G401.6 (cell line): ENCODE results near the gene UQCRH.
"Not testable (repeated sequence)": the region's sequence is repeated elsewhere in the genome, so short reads cannot be mapped to it uniquely, and the experiment has no call there.

Experiments used
- FAIRE-seq: peaks from 2 replicates; lab custom pipeline; 2012; peaks lifted over from hg19 to GRCh38; lab: Jason Lieb, UNC

UQCRH gene

DNA sequence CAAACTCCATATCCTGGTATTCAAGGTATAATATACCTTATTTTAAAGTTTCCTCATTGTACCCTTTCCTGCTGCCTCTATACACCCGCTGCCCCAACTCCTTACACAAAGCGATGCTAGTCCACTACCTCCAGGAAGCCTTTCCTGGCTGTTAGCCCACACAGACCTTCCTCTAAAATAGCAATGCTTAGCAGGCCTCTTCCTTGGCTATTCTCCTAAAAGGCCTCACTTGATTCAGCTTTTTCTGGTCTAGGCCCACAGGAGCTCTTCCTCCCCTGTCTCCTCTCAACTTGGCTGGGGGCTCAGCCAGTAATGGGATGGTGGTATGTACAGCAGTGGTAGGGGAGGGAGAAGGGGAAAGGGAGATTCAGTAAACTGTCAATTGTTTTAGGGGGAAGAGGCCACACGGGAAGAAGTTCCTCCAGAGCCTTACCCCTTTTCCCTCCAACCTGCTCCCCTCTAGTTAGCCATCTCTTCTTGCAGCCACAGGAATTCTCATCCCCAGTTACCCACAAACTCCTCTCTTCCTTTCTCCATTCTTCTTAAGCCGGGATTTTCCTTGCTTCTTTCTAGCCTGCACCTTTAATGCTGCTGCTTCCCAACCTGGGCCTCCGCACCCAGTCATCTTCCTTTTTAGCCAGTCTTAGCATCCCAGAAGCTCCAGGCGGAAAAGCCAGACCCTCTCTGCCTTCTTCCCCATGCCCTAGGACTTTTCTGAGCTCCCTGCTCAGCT, 2.7 kb upstream of the UQCRH start:
- FAIRE-seq = no peak

DNA sequence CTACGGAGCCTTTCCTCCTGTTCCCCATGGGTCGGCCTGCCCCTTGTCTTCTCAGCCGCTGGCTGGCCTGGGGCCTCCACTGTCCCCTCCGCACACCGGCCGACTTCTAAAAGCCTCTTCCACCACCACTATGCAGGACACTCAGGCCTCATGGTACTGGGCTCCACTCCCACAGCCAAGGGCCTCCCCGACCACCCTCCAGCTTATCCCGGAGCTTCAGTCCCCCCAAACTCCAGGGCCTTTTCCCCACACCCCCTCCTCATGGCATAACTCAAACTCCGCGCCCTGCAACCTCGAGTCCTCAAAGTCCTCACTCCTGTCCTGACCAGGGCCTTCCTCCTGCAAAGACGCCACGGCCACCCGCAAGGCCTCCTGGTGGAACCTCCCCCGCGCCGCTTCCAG, 2.1 kb upstream of the UQCRH start:
- FAIRE-seq = no peak

DNA sequence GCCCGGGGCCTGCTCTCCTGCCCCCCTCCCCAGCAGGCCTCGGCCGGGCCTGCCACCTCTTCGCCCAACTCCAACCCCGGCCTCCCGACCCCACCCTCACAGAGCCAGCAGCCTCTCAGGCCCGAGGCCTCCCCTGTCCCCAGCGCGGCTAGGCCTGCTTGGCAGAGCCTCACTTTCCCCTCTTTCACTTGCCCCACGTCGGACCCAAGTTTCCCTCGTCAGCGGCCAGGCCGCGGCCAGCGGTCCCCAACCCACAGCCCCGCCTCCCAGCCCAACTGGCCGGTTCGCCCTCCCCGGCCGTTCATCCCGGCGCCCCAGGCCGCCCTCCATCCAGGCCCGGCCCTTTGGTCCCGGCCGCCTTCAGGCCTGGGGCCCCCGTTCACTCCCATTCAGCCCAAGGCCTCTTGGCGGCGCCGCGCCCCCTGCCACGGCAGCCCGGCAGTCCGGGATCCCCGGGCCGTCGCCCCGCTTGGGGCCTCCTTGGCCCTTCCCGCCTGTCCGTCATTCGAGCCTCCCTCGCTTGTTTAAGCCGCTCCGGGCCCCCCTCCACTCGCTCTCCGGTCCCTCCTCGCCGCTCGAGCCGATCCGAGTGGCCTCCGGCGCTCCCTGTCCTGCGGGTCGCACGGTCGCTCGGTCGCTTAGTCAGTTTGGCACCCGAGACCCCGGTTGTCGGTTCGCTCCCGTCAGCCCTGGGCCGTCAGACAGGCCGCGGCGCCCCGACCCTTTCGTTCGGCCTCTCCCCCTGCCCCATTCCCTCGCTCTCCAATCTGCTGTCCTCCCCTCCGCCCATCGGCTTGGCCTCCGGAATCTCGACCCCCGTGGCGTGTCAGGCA, 1.5 kb upstream of the UQCRH start:
- FAIRE-seq = no peak

DNA sequence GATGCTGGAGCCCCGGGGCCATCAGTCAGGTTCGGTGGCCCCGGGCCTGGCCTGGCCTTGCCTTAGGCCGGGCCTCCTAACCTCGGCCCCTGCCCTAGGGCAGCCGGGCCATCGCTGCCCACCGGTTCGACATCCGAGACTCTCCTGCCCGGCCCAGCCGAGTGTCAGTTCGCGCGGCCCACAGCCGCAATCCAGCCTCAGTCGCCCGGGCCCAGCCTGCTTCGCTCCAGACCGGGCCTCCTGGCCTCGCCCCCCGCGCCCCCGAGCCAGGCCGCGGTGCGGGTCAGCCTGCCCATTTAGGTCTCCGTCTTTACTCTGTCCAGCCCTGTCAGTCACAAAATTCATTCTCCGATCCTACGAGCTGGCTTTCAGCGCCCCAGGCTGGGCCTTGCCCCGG, 859 bp upstream of the UQCRH start:
- no peak for FAIRE-seq

DNA sequence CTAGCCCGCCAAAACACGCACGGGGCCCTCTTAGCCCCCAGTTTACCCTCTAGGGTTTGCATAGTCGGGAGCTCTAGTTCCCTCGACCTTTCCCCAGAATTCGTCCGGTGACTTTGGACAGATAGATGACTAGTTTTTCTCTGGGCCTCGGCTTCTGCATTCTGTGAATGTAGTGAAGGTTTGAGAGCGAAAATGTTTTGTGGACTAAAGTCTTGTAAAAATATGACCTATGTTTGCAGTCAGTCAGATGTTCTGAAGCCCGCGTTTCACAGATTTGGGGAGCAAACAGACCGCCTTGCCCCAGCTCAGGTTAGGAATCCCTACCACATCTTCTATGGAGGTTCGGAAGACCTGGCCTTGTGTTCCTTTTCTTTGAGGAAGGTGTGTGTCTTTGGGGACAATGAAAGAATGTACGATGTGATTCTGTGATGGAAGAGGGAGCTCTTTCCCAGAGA, 401 bp downstream of the UQCRH start:
- FAIRE-seq = no peak

DNA sequence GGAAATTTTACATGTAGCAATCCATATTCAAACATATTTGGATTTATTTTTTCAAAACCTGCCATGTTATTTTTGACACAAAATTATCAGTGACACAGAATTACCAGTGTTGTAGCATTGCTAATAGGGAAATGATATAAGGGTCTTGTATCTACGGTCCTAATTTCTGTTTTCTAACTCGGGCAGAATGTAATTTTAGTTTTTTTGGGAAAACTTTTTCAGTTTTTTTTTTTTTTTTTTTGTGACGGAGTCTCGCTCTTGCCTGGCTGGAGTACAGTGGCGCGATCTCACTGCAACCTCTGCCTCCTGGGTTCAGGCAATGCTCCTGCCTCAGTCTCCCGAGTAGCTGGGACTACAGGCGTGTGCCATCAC, 2.6 kb downstream of the UQCRH start:
- FAIRE-seq = no peak

DNA sequence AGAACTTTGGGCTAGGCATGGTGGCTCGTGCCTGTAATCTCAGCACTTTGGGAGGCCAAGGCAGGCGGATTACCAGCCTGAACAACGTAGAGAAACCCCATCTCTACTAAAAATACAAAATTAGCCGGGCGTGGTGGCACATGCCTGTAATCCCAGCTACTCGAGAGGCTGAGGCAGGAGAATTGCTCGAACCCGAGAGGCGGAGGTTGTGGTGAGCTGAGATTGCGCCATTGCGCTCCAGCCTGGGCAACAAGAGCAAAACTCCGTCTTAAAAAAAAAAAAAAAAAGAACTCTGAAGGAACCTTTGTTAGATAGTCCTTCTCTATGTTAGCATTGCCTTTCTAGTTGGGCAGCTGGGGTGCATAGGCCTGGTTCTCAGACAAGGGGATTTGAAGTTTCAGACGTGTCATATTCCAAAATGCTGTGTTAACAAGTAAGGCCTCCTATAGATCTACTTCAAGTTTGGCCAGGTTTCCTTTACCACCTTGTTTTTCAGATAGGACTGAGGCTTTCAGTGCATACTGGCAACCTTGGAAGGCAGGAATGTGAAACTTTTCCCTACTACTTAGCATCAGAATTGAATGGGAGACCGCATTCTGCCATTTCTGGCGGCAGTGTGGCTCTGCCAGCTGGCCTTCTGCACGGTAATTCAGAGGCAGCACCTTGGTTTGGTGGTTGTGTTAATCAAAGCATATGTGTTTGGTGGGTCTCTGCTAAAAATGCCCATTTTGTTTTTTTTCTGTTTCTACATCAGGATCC, 6.1 kb downstream of the UQCRH start:
- no peak for FAIRE-seq

DNA sequence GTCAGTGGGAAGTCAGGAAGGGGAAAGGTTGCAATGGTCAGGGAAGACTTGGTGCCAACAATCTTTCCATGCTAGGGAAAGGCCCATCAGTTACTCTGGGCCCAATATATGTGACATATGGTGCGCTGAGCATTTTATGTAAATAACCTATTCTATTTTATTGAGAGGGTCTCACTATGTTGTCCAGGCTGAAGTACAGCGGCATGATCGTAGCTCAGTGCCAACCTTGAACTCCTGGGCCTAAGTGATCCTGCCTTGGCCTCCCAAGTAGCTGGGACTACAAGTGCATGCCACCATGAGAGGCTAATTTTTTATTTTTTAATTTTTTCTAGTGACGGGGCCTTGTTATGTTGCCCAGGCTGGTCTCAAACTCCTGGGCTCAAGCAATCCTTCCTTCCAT, 6.8 kb downstream of the UQCRH start:
- no peak for FAIRE-seq

DNA sequence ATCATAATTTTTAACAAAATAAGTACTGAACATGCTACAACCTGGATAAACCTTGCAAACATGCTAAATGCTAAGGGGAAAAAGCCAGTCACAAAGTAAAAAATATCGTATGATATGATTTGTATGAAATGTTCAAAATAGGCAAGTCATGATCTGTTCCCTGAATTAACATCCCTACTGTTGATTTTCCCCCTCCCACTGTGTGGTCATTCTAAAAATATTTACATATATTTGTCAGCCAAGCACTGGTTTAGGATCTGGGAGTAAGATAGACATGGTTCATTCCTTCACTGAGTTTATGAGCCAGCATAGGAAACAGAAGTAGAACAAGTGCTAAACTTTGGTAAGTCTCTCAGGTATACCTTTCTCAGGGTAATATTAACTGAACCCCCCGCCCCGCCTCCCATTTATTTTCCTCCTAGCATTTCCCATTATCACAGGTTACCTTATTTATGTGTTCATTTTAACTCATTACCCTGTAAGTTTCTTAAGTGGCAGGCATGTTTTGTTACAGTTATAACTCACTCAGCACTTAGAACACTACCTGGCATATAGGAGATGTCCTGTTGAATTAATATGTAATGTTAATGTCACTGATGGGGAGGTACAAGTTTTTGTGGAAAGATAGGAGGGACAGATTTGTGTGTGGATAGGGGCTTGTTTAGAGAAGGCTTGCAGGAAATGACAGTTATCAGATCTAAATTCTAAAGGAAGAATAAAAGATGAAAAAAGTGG, 12.3 kb downstream of the UQCRH start:
- no peak for FAIRE-seq

DNA sequence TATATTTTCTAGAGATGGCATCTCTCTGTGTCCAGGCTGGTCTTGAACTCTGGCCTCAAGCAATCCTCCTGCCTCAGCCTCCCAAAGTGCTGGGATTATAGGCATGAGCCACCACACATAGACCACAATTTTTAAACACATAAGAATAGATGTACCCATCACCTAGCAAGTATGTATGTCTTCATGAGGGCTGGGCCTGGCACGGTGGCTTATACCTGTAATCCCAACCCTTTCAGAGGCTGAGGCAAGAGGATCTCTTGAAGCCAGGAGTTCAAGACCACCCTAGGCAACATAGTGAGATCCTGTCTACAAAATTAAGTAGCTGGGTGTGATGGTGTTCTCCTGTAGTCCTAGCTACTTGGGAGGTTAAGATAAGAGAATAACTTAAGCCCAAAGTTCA, 13.8 kb downstream of the UQCRH start:
- FAIRE-seq = no peak

DNA sequence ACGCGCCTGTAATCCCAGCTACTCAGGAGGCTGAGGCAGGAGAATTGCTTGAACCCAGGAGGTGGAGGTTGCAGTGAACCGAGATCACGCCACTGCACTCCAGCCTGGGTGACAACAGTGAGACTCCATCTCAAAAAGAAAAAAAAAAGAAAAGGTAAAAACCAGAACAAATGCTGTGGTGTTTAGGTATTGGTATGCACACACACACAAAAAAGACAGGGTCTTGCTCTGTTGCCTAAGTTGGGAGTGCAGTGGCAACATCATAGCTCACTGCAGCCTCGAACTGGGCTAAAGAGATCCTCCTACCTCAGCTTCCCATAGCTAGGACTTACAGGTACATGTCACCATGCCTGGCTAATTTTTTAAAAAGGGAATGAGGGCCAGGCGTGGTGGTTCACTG, 15.8 kb downstream of the UQCRH start:
- FAIRE-seq = not testable (repeated sequence)

DNA sequence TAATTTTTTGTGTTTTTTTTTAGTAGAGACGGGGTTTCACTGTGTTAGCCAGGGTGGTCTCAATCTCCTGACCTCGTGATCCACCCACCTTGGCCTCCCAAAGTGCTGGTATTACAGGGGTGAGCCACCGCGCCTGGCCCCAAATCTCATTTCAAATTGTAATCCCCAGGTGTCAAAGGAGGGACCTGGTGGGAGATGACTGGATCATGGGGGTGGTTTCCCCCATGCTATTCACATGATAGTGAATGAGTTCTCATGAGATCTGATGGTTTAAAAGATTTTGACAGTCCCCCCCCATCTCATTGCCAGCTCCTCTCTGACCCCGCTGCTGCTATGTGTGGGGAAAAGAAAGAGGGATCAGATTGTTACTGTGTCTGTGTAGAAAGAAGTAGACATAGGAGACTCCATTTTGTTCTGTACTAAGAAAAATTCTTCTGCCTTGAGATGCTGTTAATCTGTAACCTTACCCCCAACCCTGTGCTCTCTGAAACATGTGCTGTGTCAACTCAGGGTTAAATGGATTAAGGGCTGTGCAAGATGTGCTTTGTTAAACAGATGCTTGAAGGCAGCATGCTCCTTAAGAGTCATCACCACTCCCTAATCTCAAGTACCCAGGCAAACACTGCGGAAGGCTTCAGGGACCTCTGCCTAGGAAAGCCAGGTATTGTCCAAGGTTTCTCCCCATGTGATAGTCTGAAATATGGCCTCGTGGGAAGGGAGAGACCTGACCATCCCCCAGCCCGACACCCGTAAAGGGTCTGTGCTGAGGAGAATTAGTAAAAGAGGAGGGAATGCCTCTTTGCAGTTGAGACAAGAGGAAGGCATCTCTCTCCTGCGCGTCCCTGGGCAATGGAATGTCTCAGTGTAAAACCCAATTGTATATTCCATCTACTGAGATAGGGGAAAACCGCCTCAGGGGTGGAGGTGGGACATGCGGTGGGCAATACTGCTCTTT, 16.7 kb downstream of the UQCRH start:
- not testable (repeated sequence) for FAIRE-seq

DNA sequence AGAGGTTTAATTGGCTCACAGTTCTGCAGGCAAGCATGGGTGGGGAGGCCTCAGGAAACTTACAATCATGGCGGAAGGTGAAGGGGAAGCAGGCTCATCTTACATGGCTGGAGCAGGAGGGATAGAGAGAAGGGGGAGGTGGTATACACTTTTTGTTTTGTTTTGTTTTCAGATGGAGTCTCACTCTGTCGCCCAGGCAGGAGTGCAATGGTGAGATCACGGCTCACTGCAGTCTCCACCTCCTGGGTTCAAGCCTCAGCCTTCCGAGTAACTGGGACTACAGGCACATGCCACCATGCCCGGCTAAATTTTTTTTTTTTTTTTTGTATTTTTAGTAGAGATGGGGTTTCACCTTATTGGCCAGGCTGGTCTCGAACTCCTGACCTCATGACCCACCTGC, 18.7 kb downstream of the UQCRH start:
- FAIRE-seq = not testable (repeated sequence)

DNA sequence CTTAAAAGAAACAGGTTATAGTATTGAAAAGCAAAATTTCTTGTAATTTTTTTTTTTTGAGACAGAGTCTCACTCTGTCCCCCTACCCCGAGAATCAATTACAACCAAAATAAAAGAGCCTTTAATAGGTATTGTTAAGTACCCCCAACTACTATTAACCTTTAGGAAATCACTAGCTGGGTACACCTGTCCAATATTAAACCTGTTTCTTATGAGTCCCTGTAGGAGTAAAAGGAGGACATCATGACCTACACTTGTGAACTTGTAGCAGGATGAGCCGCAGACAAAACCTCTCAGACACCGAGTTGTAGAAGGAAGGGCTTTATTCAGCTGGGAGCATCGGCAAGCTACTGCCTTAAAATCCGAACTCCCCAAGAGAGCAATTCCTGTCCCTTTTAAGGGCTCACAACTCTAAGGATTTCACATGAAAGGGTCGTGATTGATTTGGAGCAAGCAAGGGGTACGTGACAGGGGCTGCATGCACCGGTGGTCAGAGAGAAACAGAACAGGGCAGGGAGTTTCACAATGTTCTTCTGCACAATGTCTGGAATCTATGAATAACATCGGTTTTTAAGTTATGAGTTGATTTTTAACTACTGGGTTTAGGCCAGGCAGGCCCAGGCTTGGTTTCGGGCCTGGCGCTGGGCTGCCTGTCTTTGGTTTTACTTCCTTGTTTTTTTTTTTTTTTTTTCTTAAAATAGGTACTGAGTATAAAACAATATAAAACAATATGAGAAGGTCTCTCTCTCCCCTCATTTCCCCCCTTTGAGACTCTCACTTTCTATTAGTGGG, 22.0 kb downstream of the UQCRH start:
- FAIRE-seq = not testable (repeated sequence)

DNA sequence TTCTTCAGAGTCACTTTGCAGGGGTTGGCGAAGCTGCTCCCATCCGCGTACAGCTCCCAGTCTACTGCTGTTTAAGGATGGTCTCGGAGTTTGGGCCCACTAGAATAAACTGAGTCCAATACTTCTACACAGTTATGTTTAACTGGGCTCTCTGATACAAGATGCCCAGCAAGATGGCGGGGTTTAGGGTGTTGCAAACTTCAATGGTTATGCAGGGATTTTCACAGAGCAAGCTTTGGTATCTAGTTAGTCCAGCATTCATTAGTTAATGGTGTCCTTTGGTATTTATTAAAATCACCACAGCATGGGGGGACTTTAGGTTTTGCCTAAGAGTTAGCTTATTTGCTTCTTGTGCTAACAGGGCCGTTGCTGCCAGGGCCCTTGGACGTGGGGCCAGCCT, 24.7 kb downstream of the UQCRH start:
- not testable (repeated sequence) for FAIRE-seq

DNA sequence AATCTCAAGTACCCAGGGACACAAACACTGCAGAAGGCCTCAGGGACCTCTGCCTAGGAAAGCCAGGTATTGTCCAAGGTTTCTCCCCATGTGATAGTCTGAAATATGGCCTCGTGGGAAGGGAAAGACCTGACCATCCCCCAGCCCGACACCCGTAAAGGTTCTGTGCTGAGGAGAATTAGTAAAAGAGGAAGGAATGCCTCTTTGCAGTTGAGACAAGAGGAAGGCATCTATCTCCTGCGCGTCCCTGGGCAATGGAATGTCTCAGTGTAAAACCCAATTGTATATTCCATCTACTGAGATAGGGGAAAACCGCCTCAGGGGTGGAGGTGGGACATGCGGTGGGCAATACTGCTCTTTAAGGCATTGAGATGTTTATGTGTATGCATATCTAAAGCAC, 26.3 kb downstream of the UQCRH start:
- FAIRE-seq = not testable (repeated sequence)

DNA sequence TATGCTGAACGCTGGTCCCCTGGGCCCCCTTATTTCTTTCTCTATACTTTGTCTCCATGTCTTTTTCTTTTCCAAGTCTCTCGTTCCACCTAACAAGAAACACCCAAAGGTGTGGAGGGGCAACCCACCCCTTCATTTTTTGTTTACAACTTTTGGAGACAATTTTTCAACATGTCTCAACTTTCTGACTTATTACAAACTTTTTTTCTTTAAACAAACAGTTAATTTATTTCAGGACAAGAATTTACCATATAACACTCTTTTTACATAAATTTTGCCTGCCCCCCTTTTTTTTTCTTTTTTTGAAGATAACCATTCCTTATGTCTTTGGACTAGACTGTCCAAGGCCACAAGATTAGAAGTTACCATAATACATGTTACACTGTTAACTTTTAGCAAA, 26.9 kb downstream of the UQCRH start:
- not testable (repeated sequence) for FAIRE-seq

DNA sequence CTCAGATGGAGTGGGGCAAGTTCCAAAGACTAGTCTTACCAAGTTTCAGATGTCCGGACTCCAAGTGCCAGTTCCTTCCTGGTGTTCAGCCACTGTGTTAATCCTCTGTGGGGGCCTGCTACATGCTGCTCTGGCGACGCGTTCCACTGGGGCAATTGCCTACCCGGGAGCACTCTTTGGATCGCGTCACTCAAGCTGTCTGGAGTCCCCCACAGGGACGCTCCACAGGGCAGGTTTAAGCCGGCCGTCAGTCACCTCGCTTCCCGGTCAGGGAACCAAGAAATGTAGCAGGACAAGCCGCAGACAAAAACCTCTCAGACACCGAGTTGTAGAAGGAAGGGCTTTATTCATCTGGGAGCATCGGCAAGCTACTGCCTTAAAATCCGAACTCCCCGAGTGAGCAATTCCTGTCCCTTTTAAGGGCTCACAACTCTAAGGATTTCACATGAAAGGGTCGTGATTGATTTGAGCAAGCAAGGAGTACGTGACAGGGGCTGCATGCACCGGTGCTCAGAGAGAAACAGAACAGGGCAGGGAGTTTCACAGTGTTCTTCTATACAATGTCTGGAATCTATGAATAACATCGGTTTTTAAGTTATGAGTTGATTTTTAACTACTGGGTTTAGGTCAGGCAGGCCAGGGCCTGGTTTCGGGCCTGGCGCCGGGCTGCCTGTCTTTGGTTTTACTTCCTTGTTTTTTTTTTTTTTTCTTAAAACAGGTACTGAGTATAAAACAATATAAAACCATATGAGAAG, 28.5 kb downstream of the UQCRH start:
- not testable (repeated sequence) for FAIRE-seq

DNA sequence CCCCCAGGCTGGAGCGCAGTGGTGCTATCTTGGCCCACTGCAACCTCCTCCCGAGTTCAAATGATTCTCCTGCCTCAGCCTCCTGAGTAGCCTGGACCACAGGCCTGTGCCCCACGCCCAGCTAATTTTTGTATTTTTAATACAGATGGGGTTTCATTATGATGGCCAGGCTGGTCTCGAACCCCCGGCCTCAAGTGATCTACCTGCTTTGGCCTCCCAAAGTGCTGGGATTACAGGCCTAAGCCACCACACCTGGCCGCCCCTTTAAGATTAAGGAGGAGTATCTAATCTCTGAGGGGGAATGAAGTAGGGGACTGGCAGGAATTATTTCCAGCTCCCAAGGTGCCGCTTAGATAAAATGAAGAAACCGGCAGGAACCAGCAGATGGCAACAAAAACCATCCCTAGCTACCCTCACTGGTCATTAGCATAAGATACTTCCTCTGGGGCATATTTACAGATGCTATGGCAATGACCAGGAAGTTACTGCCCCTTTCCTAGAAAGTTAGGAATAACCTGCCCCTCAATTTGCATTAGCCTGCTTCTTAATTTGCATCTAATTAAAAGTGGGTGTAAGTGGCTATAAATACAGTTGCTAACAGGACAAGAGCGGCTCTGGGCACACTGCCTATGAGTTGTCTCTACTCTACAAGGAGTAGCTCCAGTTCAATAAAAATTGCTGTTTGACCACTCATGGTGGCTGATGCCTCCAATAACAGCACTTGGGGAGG, 30.0 kb downstream of the UQCRH start:
- peak; percentile 85 for FAIRE-seq
